NCI-H1105 (cell line): ENCODE data around the gene PRR23B.

Experiments
- DNase-seq: peaks from one replicate; lab custom pipeline; 2025; lab: John Stamatoyannopoulos, UW

PRR23B gene

GRCh38 chr3:138974462-138974861, 46.3 kb downstream of the PRR23B start:
- no peak for DNase-seq

GRCh38 chr3:138972941-138973340, 47.8 kb downstream of the PRR23B start:
- no peak for DNase-seq

DNA sequence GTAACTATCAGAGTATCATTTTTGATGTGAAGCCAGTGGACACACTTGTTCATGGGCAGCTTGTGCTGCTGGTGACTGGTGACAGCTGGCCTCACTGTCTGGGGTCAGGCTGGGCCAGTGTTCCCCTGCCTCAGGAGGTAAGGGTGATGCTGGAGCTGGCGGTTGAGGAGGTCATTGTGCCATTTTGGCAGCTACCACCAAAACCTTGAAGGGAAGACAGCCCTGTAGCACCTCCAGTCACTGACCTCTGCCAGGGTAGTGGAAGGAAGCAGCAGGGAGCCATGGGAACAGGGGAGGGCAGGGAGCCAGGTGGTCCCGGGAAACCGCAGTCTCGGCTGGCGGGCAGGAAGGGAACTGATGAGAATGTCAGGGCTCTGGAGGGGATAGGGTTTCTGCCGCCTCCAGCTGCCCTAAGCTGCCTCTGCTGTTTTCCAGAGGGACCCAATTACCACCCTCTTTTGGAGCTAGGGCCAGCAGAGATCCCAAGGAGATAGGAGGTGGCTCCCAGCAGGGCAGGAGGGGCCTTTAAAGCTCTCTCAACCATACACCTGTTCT, 48.9 kb downstream of the PRR23B start:
- DNase-seq: no peak
